Middle frontal gyrus (tissue), 1 donor: ENCODE measurements around the gene MARCHF7.
"Not testable (repeated sequence)": the region's sequence is repeated elsewhere in the genome, so short reads cannot be mapped to it uniquely, and the experiment has no call there.

Experiments
- DNase-seq: peaks from one replicate; pipeline ENCODE4 v3.0.0-alpha.2; 2015; ENCODE audit warnings: low spot score; ENCODE audit errors: extremely low spot score

Gene MARCHF7

DNA sequence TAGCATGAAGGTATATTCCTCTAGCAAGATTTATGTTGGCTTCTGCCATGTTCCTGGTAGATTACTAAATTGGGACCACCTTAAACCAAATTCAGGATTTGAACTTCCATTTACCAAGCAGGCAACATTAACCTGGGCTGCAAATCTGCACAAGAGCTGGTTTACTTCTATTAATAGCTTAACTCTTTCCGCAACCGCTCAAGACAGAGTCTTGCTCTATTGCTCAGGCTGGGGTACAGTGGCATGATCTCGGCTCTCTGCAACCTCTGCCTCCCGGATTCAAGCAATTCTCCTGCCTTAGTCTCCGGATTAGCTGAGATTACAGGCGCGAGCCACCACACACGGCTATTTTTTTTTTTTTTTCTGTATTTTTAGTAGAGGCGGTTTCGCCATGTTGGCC is 8.4 kb downstream of the MARCHF7 start:
- DNase-seq = no peak

DNA sequence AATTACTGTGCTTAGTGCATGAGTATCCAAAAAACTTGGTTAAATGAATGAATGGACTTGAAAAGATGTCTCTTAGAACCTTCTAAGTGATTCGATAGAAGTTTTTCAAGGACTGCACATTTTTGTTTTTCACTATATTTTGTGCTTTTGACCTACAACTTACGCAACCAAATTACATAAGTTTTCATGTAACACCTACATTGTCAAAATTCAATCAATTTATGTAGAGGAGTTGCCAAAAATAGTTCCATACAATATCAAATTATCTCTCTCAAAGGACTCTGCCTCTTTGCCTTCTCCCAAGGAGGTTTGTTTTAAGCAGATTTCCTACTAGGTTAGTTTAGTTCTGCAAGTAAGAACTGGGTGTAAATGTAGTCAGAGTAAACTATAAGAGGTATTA is 10.3 kb downstream of the MARCHF7 start:
- no peak for DNase-seq

DNA sequence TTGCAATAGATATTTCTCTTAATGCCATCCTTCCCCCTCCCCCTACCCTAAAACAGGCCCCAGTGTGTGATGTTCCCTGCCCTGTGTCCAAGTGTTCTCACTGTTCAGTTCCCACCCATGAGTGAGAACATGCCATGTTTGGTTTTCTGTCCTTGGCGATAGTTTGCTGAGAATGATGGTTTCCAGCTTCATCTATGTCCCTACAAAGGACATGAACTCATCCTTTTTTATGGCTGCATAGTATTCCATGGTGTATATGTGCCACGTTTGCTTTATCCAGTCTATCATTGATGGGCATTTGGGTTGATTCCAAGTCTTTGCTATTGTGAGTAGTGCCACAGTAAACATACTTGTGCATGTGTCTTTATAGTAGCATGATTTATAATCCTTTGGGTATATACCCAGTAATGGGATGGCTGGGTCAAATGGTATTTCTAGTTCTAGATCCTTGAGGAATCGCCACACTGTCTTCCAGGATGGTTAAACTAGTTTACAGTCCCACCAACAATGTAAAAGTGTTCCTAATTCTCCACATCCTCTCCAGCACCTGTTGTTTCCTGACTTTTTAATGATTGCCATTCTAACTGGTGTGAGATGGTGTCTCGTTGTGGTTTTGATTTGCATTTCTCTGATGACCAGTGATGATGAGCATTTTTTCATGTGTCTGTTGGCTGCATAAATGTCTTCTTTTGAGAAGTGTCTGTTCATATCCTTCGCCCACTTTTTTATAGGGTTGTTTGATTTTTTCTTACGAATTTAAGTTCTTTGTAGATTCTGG is 12.7 kb downstream of the MARCHF7 start:
- DNase-seq = not testable (repeated sequence)

DNA sequence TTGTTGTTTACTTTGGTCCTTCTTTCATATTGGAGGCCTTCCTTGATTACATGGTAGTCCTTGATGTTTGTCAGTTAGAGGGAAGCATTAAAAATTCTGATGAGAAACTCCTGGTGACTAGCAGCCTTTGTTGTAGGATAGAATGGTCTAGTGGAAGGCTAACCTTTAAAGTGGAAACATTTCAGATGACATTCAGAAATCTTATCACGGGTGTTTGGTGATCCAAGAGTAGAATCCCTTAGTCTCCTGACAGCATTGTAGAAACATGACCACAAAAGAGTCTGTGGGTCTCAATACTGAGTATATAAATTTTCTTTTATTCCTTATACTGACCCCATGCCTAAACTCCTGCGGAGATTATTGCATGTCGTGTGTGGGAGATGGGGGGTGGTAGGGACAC is 13.4 kb downstream of the MARCHF7 start:
- DNase-seq = no peak

DNA sequence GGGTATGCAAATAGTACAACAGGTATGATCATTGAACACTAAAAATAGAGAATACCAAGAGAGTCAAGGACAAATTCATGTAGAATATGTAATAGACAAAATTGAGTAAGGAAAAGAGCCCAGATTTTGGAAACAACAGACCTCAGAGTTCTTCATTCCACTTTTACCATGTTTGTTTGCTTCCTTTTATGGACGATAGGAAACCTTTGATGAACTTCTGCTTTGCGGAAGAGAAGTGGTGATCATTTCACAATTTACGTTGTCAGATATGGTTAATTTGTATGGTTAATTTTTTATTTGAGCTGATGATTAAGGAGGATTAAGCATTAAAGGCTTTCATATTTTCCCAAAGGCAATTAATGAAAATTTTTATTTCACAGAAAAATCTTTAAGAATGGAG is 16.3 kb downstream of the MARCHF7 start:
- DNase-seq = no peak

DNA sequence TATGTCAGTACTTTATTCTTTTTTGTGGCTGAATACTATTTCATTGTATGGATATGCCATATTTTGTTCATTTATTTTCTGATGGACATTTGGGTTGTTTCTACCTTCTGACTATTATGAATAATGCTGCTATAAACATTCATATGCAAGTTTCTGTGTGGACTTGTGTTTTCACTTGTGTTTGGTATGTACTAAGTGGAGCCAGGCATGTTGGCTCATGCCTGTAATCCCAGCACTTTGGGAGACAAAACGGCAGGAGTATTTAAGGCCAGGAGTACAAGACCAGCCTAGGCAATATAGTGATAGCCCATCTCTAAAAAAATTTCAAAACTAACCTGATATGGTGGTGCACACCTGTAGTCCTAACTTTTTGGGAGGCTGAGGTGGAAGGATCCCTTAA is 23.3 kb downstream of the MARCHF7 start:
- no peak for DNase-seq

DNA sequence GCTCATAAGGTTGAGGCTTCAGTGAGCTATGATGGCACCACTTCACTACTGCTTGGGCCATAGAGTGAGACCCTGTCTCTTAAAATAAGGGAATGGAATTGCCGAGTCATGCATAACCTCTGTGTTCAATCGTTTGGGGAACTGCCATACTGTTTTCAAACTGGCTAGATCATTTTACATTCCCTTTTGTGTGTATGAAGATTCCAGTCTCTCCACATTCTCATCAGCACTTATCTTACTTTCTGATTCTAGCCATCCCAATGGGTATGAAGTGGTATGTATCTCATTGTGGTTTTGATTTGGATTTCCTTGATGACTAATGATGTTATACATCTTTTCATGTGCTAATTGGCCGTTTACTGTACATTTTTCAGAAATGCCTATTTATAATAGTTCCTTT is 23.7 kb downstream of the MARCHF7 start:
- no peak for DNase-seq

DNA sequence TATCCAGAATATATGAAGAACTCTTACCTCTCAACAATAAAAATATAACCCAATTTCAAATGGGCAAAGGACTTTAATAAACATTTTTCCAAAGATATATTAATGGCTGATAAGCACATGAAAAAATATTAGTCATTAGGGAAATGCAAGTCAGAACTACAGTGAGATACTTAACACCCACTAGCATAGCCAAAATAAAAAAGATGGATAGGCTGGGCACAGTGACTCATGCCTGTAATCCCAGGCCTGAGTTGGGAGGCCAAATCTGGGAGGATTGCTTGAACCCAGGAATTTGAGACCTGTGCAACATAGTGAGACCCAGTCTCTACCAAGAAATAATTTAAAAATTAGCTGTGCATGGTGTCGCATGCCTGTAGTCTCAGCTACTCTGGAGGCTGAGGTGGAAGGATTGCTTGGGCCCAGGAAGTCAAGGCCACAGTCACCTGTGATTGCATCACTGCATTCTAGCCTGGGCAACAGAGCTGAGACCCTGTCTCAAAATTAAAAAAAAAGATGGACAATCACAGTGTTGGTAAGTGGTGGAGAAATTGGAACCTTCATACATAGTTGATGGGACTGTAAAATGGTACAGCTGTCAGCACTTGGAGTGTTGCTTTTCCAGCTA is 25.1 kb downstream of the MARCHF7 start:
- DNase-seq = no peak

DNA sequence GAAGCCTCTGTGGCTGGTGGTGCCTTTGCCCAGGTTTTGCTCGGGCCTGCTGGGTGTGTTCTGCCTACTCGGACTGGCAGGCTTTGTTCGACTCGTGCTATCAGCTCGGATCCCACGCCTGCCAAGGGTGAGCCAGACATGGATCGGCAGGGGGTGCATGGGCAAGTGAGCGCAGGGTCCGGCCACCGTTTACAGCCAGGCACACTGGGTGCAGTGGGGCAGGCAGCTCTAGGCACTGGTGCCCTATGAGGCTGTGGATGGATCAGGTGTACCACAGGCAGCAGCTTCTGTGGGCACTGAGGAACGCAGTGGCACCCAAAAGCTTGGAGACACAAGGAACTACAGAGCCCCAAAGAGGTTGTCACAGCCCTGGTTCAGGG is 25.6 kb downstream of the MARCHF7 start:
- no peak for DNase-seq

DNA sequence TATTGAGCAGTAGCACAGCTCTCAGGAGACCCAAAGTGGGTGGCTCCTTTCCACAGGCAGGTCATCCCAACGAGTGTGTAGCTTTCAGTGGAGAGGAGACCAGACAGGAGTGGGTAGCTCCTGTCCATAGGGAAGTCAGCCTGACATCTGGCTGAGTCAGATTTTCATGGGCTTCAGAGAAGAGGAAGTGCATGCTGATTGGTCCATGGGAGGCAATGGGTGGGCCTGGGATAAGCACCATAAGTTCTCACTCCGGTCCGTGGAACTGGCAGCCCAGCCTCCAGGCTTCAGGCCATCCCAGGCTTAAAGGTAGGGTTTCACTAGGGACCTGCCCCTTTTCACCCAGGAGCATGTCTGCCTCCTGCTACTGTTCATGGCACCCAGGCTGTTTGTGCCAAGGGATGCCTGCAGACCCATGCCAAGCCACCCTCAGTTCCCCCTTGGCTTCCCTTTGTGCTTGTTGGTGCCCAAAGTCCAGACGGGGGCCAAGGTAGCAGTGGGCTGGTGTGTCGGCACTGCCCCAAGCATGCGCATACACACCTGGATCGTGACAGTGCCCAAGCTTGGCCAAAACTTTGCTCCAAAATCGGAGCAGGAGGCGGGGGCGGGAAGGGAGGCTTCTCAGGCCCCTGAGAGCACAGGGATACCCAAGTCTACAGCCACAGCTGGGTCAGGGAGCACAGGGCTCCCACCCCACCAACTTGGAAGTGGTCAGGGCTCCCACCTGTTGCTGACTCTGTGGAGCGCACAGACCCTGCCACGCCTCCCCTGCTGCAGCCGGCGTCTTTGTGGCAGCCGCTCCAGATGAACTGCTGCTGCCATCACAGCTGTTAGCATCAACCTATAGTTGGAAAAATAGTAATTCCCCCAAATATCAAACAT is 26.4 kb downstream of the MARCHF7 start:
- no peak for DNase-seq

DNA sequence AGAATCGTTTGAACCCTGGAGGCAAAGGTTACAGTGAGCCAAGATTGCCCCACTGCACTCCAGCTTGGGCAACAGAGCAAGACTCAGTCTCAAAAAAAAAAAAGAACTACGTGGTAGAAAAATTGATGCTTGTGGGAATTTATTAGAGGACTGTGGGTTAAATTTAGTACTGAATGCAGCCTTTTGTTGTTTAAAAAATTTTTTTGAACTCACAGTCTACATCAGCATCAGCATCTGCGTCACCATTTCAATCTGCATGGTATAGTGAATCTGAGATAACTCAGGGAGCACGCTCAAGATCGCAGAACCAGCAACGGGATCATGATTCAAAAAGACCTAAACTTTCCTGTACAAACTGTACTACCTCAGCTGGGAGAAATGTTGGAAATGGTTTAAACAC is 30.5 kb downstream of the MARCHF7 start:
- no peak for DNase-seq

DNA sequence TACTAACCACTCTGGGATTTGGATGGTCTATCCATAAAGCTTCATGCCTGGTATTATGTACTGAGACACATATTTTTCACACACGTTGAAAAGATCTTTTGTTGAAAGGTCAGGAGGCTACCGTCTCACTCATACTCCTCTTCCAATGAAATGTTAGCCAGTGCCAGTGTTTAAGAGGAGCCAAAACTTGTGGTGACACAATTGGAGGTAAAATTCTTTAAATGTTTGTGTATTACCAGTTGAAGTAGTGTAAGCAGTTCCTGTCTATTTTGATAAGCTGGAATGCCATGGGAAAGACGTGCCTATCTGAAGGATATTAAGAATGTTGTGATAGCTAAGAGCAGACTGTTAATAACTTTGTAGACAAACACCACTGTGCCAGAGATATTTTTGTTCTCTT is 32.1 kb downstream of the MARCHF7 start:
- DNase-seq = no peak

DNA sequence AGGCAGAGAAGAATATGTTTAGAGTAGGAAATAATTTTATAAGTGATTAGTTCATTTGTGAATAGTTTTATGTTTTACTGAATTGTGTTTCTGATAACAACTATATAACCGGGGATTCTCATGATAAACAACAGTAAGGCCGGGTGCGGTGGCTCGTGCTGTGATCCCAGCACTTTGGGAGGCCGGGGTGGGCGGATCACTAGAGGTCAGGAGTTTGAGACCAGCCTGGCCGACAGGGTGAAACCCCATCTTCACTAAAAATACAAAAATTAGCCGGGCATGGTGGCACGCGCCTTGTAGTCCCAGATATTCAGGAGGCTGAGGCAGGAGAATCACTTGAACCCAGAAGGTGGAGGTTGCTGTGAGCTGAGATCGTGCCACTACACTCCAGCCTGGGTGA is 32.9 kb downstream of the MARCHF7 start:
- not testable (repeated sequence) for DNase-seq

DNA sequence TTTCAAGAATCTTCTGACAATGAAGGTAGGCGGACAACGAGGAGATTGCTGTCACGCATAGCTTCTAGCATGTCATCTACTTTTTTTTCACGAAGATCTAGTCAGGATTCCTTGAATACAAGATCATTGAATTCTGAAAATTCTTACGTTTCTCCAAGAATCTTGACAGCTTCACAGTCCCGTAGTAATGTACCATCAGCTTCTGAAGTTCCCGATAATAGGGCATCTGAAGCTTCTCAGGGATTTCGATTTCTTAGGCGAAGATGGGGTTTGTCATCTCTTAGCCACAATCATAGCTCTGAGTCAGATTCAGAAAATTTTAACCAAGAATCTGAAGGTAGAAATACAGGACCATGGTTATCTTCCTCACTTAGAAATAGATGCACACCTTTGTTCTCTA is 35.8 kb downstream of the MARCHF7 start:
- no peak for DNase-seq

DNA sequence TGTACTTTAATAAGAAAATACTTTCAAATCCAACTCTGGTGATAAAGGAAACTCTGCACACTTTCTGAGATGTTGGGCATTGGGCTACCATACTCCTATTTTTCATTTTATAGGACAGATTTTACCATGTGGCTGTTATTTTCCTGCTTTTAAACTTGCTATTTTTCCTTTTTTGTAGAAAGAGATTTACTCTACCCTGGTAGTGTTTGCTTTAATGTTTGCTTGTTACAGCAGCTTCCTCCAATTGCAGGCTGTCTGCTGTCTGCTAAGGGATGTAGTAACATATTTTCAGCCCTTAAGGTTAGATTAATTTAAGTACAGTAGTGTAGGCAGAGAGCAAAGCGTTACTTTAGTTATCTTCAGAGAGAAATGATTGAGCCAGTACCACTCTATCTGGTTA is 38.6 kb downstream of the MARCHF7 start:
- no peak for DNase-seq

DNA sequence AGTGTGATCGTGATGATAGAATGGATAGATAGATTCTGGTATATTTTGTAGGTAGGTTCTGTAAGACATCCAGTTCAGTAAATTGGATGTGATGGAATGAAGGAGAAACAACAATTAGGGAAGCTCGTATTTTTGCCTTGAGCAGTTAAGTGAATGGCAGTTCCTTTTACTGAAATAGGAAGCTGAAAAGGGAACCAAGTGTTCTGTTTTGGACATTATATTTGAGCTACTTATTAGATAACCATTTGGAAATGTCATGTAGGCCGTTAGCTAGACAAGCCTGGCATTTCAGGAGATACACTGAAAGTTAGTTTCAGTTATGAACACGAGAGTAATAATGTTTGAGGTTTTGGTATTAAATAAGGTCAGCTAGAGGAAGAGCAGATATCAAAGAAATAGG is 41.5 kb downstream of the MARCHF7 start:
- no peak for DNase-seq

DNA sequence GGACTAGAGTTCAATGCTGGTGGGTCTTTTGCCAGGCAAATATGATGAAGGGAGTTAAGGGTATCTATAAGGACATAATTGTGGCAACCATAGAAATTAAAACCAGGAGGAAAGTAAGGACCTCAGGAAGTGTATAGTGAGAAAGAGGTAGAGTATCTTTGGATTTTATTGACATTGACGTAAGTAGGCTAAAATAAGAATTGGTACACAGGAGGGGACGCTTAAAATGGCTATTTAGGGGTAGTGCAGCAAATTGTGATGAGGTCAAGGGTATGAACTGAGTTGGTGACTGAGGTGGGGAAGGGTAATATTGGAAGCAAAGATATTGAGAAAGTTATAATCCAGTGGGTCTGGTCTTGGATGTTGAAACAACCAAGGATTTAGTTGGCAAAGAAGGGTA is 42.7 kb downstream of the MARCHF7 start:
- DNase-seq = no peak

DNA sequence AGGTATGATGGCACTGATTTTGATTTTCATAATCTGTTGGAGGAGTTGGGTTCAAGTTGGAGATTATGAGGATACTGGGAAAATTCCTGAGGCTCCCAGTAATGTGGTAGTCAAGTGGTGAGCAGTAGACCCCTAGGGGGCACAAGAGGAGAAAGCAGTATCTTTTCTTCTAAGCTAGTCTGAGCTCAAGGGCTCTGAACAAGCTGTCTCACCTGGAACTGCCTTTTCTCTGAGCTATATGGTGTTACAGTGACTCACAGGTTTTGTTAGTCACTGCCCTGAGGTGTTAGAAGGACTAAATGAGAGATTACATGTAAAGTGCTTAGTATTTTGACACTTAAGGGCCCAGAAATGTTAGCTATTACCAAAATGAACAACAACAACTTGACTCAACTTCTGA is 43.5 kb downstream of the MARCHF7 start:
- no peak for DNase-seq

DNA sequence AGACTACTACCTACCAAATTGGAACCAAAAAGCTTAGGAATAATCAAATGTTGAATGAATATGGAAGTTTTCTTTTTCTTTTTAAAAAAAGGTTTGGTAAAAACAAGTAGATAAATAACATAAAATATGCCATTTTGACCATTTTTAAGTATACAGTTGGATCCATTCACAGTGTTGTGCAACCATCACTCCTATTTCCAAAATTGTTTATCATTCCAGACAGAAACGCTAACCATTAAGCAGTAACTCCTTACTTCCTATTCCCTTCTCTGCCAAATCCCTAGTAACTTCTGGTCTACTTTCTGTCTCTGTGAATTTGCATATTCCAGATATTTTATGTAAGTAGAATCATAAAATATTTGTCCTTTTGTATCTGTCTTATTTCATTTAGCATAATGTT is 45.9 kb downstream of the MARCHF7 start:
- DNase-seq = no peak

DNA sequence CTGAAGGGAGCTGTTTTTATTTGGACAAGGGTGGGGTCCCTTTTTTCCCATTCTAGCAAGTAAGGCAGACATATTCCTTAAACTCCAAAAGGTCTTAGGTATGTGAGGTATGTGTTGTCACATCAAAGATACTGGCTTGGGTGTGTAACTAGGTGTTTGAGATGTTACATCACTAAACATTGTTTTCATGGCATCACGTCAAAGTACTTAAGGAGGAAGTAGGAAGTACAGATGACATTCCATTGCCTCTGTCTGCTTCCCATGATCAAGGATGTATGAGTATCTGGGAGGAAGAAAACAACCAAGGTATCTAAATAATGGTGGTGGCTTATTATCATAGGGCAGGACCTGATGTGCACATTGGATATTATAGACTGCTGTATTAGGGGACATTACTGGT is 46.4 kb downstream of the MARCHF7 start:
- no peak for DNase-seq

DNA sequence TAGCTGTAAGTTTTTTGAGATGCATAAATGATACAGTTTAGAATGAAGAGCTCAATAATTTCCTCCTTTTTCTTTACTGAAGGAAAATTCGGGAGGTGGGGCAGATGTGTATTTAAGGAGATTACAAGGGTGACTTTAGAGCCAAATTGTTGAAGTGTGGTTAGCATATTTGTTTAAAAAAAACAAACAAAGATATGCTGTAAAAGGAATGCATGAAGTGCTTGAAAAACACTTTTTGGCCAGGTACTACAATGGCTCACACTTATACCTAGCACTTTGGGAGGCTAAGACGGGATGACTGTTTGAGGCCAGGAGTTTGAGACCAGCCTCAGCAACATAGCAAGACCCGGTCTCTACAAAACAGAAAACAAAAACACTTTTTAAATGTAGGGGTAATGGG is 47.3 kb downstream of the MARCHF7 start:
- DNase-seq = no peak

DNA sequence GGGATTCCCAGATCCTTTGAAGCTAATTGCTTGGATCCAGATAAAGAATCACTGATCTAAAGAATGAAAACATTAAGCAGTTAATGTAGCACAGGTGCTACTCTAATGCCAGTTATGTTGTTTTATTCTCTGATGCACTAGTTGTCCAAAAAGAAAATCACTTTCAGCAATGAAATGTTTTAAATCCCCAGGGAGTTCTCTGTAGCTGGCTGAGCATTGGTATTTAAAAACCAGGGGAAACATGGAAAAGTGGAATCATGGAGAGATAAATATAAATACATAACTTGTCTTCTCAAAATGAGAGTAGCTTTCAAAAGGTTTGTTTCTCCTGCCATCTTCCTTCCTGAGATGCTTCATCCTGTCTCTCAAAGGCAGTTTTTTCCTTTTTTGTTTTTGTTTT is 48.0 kb downstream of the MARCHF7 start:
- no peak for DNase-seq
